HG03039 (cell line): Measurements from ENCODE around the gene PLA2G12A.

Experiments
- ATAC-seq: cut with Tn5 transposase; IDR thresholded peaks from one replicate; pipeline ENCODE4 v1.9.1; 2021; ENCODE audit warnings: mild to moderate bottlenecking, moderate library complexity; ENCODE audit not compliant: unreplicated experiment

The PLA2G12A gene

GRCh38 chr4:109729718-109730618, at the start of gene PLA2G12A:
TSS of gene PLA2G12A (minus strand) at chr4:109730070. CDS start at chr4:109729809, 261 bp downstream.
- peak; percentile 83 for ATAC-seq

- ATAC-seq = no peak
Measured at GRCh38 chr4:109764789-109765402, 35.0 kb upstream of the PLA2G12A start.

- ATAC-seq = no peak
Measured at GRCh38 chr4:109764376-109764775, 34.5 kb upstream of the PLA2G12A start.

- ATAC-seq = no peak
Measured at GRCh38 chr4:109760682-109761081, 30.8 kb upstream of the PLA2G12A start.

GRCh38 chr4:109755656-109756055, 25.8 kb upstream of the PLA2G12A start:
- ATAC-seq = no peak

- ATAC-seq = no peak
Measured at GRCh38 chr4:109754093-109754857, 24.4 kb upstream of the PLA2G12A start.

GRCh38 chr4:109752525-109752924, 22.7 kb upstream of the PLA2G12A start:
- ATAC-seq = no peak

- no peak for ATAC-seq
Measured at GRCh38 chr4:109751852-109752251, 22.0 kb upstream of the PLA2G12A start.

GRCh38 chr4:109750652-109751244, 20.9 kb upstream of the PLA2G12A start:
- no peak for ATAC-seq

GRCh38 chr4:109749388-109750082, 19.7 kb upstream of the PLA2G12A start:
- ATAC-seq = no peak

GRCh38 chr4:109748114-109748513, 18.2 kb upstream of the PLA2G12A start:
- ATAC-seq = no peak

- no peak for ATAC-seq
Measured at GRCh38 chr4:109746728-109747127, 16.9 kb upstream of the PLA2G12A start.

- no peak for ATAC-seq
Measured at GRCh38 chr4:109745830-109746229, 16.0 kb upstream of the PLA2G12A start.

- no peak for ATAC-seq
Measured at GRCh38 chr4:109739547-109739946, 9.7 kb upstream of the PLA2G12A start.

- no peak for ATAC-seq
Measured at GRCh38 chr4:109738104-109738872, 8.4 kb upstream of the PLA2G12A start.

GRCh38 chr4:109735566-109736365, 5.9 kb upstream of the PLA2G12A start:
- no peak for ATAC-seq

GRCh38 chr4:109733728-109734127, 3.9 kb upstream of the PLA2G12A start:
- ATAC-seq = no peak

GRCh38 chr4:109730619-109731545, 1.0 kb upstream of the PLA2G12A start:
- ATAC-seq = no peak
